NCI-H1694 treated with DMSO at 0.1 percent for 48 hours (cell line): ENCODE measurements around the gene NPAS3.

Source experiments
- DNase-seq: peaks from one replicate; lab custom pipeline; 2025; lab: John Stamatoyannopoulos, UW

The NPAS3 gene

GRCh38 chr14:33016613-33017012, 77.9 kb downstream of the NPAS3 start:
- no peak for DNase-seq

- DNase-seq, result no peak
Observed at GRCh38 chr14:33017016-33017415, 78.3 kb downstream of the NPAS3 start.

GRCh38 chr14:33019346-33019745, 80.7 kb downstream of the NPAS3 start:
- no peak for DNase-seq

GRCh38 chr14:33026850-33027430, 88.3 kb downstream of the NPAS3 start:
- DNase-seq, result no peak

GRCh38 chr14:33029511-33029910, 90.8 kb downstream of the NPAS3 start:
- DNase-seq, result no peak

- peak; percentile 6 for DNase-seq
Observed at GRCh38 chr14:33030386-33030785, 91.7 kb downstream of the NPAS3 start.

GRCh38 chr14:33035416-33036194, 96.9 kb downstream of the NPAS3 start:
- DNase-seq, result no peak

- no peak for DNase-seq
Observed at GRCh38 chr14:33039311-33039710, 100.6 kb downstream of the NPAS3 start.

- no peak for DNase-seq
Observed at GRCh38 chr14:33040372-33041140, 101.9 kb downstream of the NPAS3 start.

GRCh38 chr14:33042591-33042990, 103.9 kb downstream of the NPAS3 start:
- no peak for DNase-seq

GRCh38 chr14:33045760-33046159, 107.1 kb downstream of the NPAS3 start:
- no peak for DNase-seq

GRCh38 chr14:33052943-33053342, 114.3 kb downstream of the NPAS3 start:
- peak; percentile 76 for DNase-seq

GRCh38 chr14:33056213-33056612, 117.5 kb downstream of the NPAS3 start:
- no peak for DNase-seq

GRCh38 chr14:33057585-33057984, 118.9 kb downstream of the NPAS3 start:
- DNase-seq, result no peak

- no peak for DNase-seq
Observed at GRCh38 chr14:33061667-33062325, 123.1 kb downstream of the NPAS3 start.

GRCh38 chr14:33062476-33062875, 123.8 kb downstream of the NPAS3 start:
- no peak for DNase-seq

GRCh38 chr14:33062881-33063280, 124.2 kb downstream of the NPAS3 start:
- no peak for DNase-seq

GRCh38 chr14:33063521-33063920, 124.8 kb downstream of the NPAS3 start:
- DNase-seq, result no peak

- DNase-seq, result no peak
Observed at GRCh38 chr14:33065634-33066033, 127.0 kb downstream of the NPAS3 start.

GRCh38 chr14:33068040-33068439, 129.4 kb downstream of the NPAS3 start:
- no peak for DNase-seq

GRCh38 chr14:33068626-33069025, 129.9 kb downstream of the NPAS3 start:
- no peak for DNase-seq

GRCh38 chr14:33070475-33070874, 131.8 kb downstream of the NPAS3 start:
- DNase-seq, result no peak
